Endothelial cell of umbilical vein (primary cell): ENCODE measurements around the gene LIMK2. TPM values are rescaled to one million over a fixed set of nuclear protein-coding genes. Genes with fewer than 3 reads are reported as not detected.

ENCODE experiments used
- BruUV-seq: library from RNA; stranded (reverse); fragments of 400-500 nt; replicated peaks from 2 replicates; lab custom pipeline; 2021; lab: Mats Ljungman, UMichigan
- CTCF ChIA-PET: fragments of 300-600, 350-600 bp; sonication (Branson Sonifier 250); formaldehyde crosslinking; loops from one replicate; lab custom pipeline; 2021; ENCODE audit warnings: antibody characterized with exemption, inconsistent platforms; lab: Charles Lee
- POLR2A ChIA-PET: fragments of 300-600, 350-600 bp; sonication (Branson Sonifier 250); formaldehyde crosslinking; loops from one replicate; lab custom pipeline; 2021; ENCODE audit warnings: antibody characterized with exemption, inconsistent platforms; lab: Charles Lee
- DNase-seq: peaks from one replicate; pipeline ENCODE4 v3.0.0-alpha.2; 2011; ENCODE audit warnings: low read depth, low spot score
- FAIRE-seq: peaks from 2 replicates; lab custom pipeline; 2011; peaks lifted over from hg19 to GRCh38; lab: Jason Lieb, UNC
- H2AFZ ChIP-seq: 2 replicates; pipeline ENCODE4 v1.6.0; 2012; ENCODE audit warnings: low read depth, low read length, control low read depth, inconsistent platforms
- H3K27ac ChIP-seq: 2 replicates; pipeline ENCODE4 v1.5.1; 2011; ENCODE audit warnings: low read depth, mild to moderate bottlenecking, control low read depth, low read length, moderate library complexity; ENCODE audit not compliant: insufficient read depth
- H3K27me3 ChIP-seq, 2 experiments: 2 replicates each; pipeline versions ENCODE4 v1.6.0 to v1.6.1; 2011; ENCODE audit warnings: low read length in 2 of 2, mixed read lengths in 1 of 2; ENCODE audit not compliant: control insufficient read depth in 2 of 2, insufficient read depth in 2 of 2
- H3K36me3 ChIP-seq, 2 experiments: 2 replicates in 1 of 2; 3 replicates in 1 of 2; pipeline ENCODE4 v1.5.1; 2011; ENCODE audit warnings: low read length in 2 of 2, mild to moderate bottlenecking in 1 of 2, moderate library complexity in 1 of 2; ENCODE audit not compliant: control insufficient read depth in 2 of 2, insufficient read depth in 2 of 2; ENCODE audit errors: extremely low read depth in 1 of 2
- H3K4me1 ChIP-seq: 3 replicates; pipeline ENCODE4 v1.5.1; 2011; ENCODE audit warnings: mild to moderate bottlenecking, low read length; ENCODE audit not compliant: control insufficient read depth, insufficient read depth; ENCODE audit errors: extremely low read depth
- H3K4me2 ChIP-seq: 2 replicates; pipeline ENCODE4 v1.6.1; 2011; ENCODE audit warnings: low read length, control low read depth, mixed read lengths; ENCODE audit not compliant: insufficient read depth
- H3K4me3 ChIP-seq, 3 experiments: fragments of 200-600 bp in 1 of 3; sonication (generic), shearing (Covaris generic) in 1 of 3; replicated peaks in 1 of 3; 2 replicates each; pipeline ENCODE4 v1.5.1; 2011 to 2016; ENCODE audit warnings: control low read depth in 3 of 3, low read length in 3 of 3, mild to moderate bottlenecking in 2 of 3, inconsistent platforms in 1 of 3, low read depth in 1 of 3, moderate library complexity in 1 of 3; ENCODE audit not compliant: insufficient read depth in 1 of 3
- H3K79me2 ChIP-seq: 2 replicates; pipeline ENCODE4 v1.6.0; 2012; ENCODE audit warnings: low read length, inconsistent platforms; ENCODE audit not compliant: control insufficient read depth, insufficient read depth
- H3K9ac ChIP-seq: replicated peaks from 2 replicates; pipeline ENCODE3; 2011; ENCODE audit warnings: low read length, control low read depth; ENCODE audit not compliant: insufficient read depth; ENCODE audit errors: extremely low read depth
- H3K9me1 ChIP-seq: replicated peaks from 3 replicates; pipeline ENCODE4 v1.6.0; 2011; ENCODE audit warnings: mild to moderate bottlenecking, low read length; ENCODE audit not compliant: control insufficient read depth, insufficient read depth; ENCODE audit errors: extremely low read depth
- H3K9me3 ChIP-seq: replicated peaks from 2 replicates; pipeline ENCODE4 v1.5.1; 2012; ENCODE audit warnings: low read length, inconsistent platforms; ENCODE audit not compliant: control insufficient read depth, insufficient read depth
- H4K20me1 ChIP-seq: replicated peaks from 2 replicates; pipeline ENCODE3; 2011; ENCODE audit warnings: mild to moderate bottlenecking, low read length; ENCODE audit not compliant: control insufficient read depth, insufficient read depth; ENCODE audit errors: extremely low read depth
- CTCF ChIP-seq, 2 donors: IDR thresholded peaks; 1 replicate in 1 of 2; 2 replicates in 1 of 2; pipeline ENCODE4 v1.5.1; 2011; ENCODE audit warnings: low read length in 2 of 2, mild to moderate bottlenecking in 2 of 2, moderate library complexity in 2 of 2, control low read depth in 1 of 2, inconsistent platforms in 1 of 2, low read depth in 1 of 2; ENCODE audit not compliant: insufficient read depth in 1 of 2; ENCODE audit errors: extremely low read depth in 1 of 2
- EZH2 ChIP-seq: IDR thresholded peaks from 2 replicates; pipeline ENCODE4 v1.6.1; 2012; ENCODE audit warnings: borderline replicate concordance, low read depth, mild to moderate bottlenecking, moderate library complexity, low read length, inconsistent platforms; ENCODE audit not compliant: severe bottlenecking
- FOS ChIP-seq: IDR thresholded peaks from 2 replicates; pipeline ENCODE4 v1.6.1; 2011; ENCODE audit warnings: mild to moderate bottlenecking, low read length, moderate library complexity, borderline replicate concordance; ENCODE audit not compliant: insufficient read depth
- MYC ChIP-seq: IDR thresholded peaks from one replicate; pipeline ENCODE4 v1.6.1; 2011; ENCODE audit warnings: mild to moderate bottlenecking, low read depth, low read length
- POLR2A ChIP-seq: IDR thresholded peaks from 2 replicates; pipeline ENCODE4 v1.6.1; 2012; ENCODE audit warnings: low read depth, mild to moderate bottlenecking, control low read depth, low read length
- POLR2AphosphoS5 ChIP-seq: IDR thresholded peaks from 2 replicates; pipeline ENCODE4 v1.6.1; 2012; ENCODE audit warnings: low read depth, mild to moderate bottlenecking, control low read depth, low read length, moderate library complexity; ENCODE audit not compliant: insufficient read depth
- dilution Hi-C: fragments of 300-500 bp; cut with MboI; formaldehyde crosslinking; loops from one replicate; pipeline ENCODE4 v1.15.0; 2019; ENCODE audit warnings: low sequenced_read_pairs; ENCODE audit not compliant: extremely low pct_ligation_motif_present
- intact Hi-C: fragments of 100-400 bp; cut with micrococcal nuclease; formaldehyde crosslinking; loops from one replicate; pipeline ENCODE4 v1.10.0; 2022
- polyA plus RNA-seq, 4 experiments: library from polyadenylated mRNA; depleted of rRNA in 3 of 4; stranded (reverse) in 3 of 4; unstranded in 1 of 4; fragments of >200 nt; gene quantifications; 2 replicates each; pipeline versions ENCODE4 v1.2.1 to v1.2.3, GENCODE V29; 2011 to 2012; ENCODE audit warnings: missing spikeins in 1 of 4
- total RNA-seq: library from RNA; stranded (reverse); gene quantifications from 2 replicates; pipeline ENCODE4 v1.2.3, GENCODE V29; 2021
- TF ChIP-seq, protein P1 (sequence below): IDR thresholded peaks from 2 replicates; pipeline ENCODE4 v1.6.1; 2011; ENCODE audit not compliant: insufficient read depth, insufficient read length

Gene LIMK2
- total and polyA plus RNA-seq, 2 donors (not counting 3 experiments of a cell fraction or from before 2014, with no cell fraction given) = 23.2 to 76.7 TPM

DNA sequence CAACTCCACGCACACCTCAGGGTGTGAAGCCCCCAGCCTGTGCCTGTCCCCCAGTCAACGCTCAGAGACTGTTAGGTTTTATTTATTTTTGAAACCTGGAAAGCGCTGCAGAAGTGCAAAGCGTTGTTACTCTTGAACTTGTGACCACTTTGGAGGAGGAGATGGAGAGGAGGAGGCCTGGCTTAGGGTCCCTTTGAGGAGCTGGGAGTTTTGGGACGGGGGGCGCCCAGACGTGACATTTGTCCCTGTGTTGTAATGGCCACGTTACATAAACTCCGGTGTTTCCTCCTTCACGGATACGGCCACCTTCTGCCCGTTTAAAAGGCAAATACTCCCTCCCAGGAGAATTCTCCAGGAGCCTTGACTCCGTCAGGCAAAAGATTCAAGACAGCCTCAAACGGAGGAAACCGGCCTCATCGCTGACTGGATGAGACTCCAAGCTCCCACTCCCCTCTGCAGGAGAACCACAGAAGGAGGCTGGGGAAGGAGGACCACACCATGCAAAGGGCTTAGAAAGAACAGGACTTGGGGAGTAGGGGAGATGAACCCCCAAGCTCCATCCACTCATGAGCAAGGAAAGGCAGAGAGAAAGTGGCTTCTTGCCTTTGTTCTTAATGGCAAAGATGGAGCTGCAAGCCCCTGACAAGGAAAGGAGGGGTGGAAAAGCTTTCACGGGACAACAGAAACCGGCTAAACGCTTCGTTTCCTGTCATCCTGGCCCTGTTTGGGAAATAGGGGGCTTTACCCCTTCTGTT is 79.6 kb downstream of the LIMK2 start:
- no TSS peak for BruUV-seq

More for the DNA sequence above, 79.6 kb downstream of the LIMK2 start:
- Histone ChIP-seq H3K36me3 (peaks cover 0 to 7% of the 10 kb centered on the region in 2 experiments), H4K20me1 (no peaks in the 10 kb centered on the region), H3K9ac (peak overlapping the region; percentile 73), H3K4me2 (peak overlapping the region; percentile 77), H3K9me1 (no peaks in the 10 kb centered on the region), H3K4me3 (peak overlapping the region; percentile 22 to 71 (median 45)), H2AFZ (peak overlapping the region; percentile 86), H3K27me3 (no peaks in the 10 kb centered on the region), H3K79me2 (no peaks in the 10 kb centered on the region), H3K9me3 (no peaks in the 10 kb centered on the region), H3K27ac (no peak overlapping the region), H3K4me1 (peaks cover 45% of the 10 kb centered on the region)
- DNase-seq (peak; percentile 68), FAIRE-seq (no peak)
- intact Hi-C loops (loop anchor here (1.0 to 5.0 kb wide), 3 partner anchors 22 to 79 kb away; partner anchors contain the start of gene LIMK2), dilution Hi-C loops (no loop called here)
- ChIA-PET POLR2A (interaction anchor here (1.7 kb wide), 1 partner anchor 22 kb away, joined by 6 read pairs; no protein-coding TSS in a partner anchor), CTCF (interaction anchor here (1.0 to 4.7 kb wide), 15 partner anchors 9 to 318 kb away, joined by 3 to 79 read pairs (median 6); partner anchors contain the start of gene LIMK2)
- no peak for TF ChIP-seq EZH2
- TF ChIP-seq MYC = no peak
- TF ChIP-seq CTCF (IDR thresholded peaks at IDR 0.05; ENCODE audit: extremely low read depth in 1 of 2, insufficient read depth in 1 of 2, low read depth in 1 of 2, low read length in 2 of 2) = no peak
- TF ChIP-seq FOS = no peak
- no peak for TF ChIP-seq POLR2A
- TF ChIP-seq, protein P1, sequence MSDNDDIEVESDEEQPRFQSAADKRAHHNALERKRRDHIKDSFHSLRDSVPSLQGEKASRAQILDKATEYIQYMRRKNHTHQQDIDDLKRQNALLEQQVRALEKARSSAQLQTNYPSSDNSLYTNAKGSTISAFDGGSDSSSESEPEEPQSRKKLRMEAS = no peak
- TF ChIP-seq POLR2AphosphoS5 = no peak
